Suprapubic skin (tissue), 3 donors: ENCODE measurements around the gene HIF1A.

ENCODE experiments used
- EP300 ChIP-seq: sonication (generic); formaldehyde crosslinking; IDR thresholded peaks from one replicate; pipeline ENCODE4 v1.6.1; 2017; ENCODE audit warnings: antibody characterized with exemption
- POLR2A ChIP-seq, 2 donors: fragments of 450-650 bp; IDR thresholded peaks; one replicate each; pipeline ENCODE4 v1.6.1; 2017; ENCODE audit warnings: antibody characterized with exemption in 2 of 2, mild to moderate bottlenecking in 2 of 2, moderate library complexity in 2 of 2
- TF ChIP-seq, protein P1 (sequence below), 2 donors: fragments of 200-600 bp in 1 of 2; fragments of 450-650 bp in 1 of 2; sonication (generic) in 1 of 2; IDR thresholded peaks; one replicate each; pipeline ENCODE4 v1.5.1; 2016 to 2019; ENCODE audit warnings: antibody characterized with exemption in 2 of 2, mild to moderate bottlenecking in 1 of 2, moderate library complexity in 1 of 2

DNA sequence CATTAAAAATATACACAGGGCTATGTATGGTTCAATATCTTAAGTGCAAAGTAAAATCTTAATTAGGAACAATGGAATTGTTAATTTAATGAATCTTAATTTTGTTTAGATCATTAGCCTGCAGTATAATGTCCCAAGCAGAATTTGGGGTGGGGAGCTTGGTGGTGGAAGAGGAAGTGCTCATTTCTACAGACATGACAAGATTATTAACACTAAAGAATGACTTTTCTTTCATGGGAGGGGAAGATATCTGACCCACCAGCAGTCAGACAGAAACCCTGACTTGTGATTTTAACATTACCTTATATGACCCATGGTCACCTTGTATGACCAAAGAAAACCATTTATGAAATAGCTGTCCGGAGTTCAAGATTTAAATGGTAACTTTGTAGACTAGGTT is 41.3 kb upstream of the HIF1A start:
- TF ChIP-seq EP300 (no peak), POLR2A (IDR thresholded peaks at IDR 0.05) (no peak)
- TF ChIP-seq, protein P1, sequence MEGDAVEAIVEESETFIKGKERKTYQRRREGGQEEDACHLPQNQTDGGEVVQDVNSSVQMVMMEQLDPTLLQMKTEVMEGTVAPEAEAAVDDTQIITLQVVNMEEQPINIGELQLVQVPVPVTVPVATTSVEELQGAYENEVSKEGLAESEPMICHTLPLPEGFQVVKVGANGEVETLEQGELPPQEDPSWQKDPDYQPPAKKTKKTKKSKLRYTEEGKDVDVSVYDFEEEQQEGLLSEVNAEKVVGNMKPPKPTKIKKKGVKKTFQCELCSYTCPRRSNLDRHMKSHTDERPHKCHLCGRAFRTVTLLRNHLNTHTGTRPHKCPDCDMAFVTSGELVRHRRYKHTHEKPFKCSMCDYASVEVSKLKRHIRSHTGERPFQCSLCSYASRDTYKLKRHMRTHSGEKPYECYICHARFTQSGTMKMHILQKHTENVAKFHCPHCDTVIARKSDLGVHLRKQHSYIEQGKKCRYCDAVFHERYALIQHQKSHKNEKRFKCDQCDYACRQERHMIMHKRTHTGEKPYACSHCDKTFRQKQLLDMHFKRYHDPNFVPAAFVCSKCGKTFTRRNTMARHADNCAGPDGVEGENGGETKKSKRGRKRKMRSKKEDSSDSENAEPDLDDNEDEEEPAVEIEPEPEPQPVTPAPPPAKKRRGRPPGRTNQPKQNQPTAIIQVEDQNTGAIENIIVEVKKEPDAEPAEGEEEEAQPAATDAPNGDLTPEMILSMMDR (IDR thresholded peaks at IDR 0.05) = no peak
